ENCODE measurements around the gene CNKSR2. TPM values are rescaled to one million over a fixed set of nuclear protein-coding genes. Genes with fewer than 3 reads are reported as not detected.

Gene CNKSR2
- total and polyA plus RNA-seq, 2 experiments from 2014 or later, result 13.9 to 40.9 TPM

- no peaks in the 10 kb centered on the region for H3K9me2 ChIP-seq (ENCODE audit: insufficient read depth)
- H3K4me1 Mint-ChIP-seq, result peaks cover 2% of the 10 kb centered on the region; the same call in 2 of the 3 replicates
- no peak overlapping the region for H3K27ac Mint-ChIP-seq
- H3K36me3 ChIP-seq (ENCODE audit: insufficient read depth), result no peaks in the 10 kb centered on the region
- H3K4me3 ChIP-seq, result no peak overlapping the region
- H3K27me3 Mint-ChIP-seq (ENCODE audit: insufficient read depth, low read depth, poor library complexity), result no peaks in the 10 kb centered on the region
- H3F3A ChIP-seq (replicated peaks; ENCODE audit: low read depth), result no peaks in the 10 kb centered on the region
- peak; percentile 58 for ATAC-seq
- no peaks in the 10 kb centered on the region for H3K79me2 ChIP-seq (replicated peaks; ENCODE audit: insufficient read depth)
- H3K4me3 Mint-ChIP-seq, result no peak overlapping the region
- DNase-seq (ENCODE audit: low spot score), result peak; percentile 7
- H2AFZ ChIP-seq, result no peak overlapping the region
- H3K27me3 ChIP-seq (ENCODE audit: insufficient read depth), result no peaks in the 10 kb centered on the region
- H3K9me3 Mint-ChIP-seq, result no peaks in the 10 kb centered on the region
- TF ChIP-seq POLR2AphosphoS5 (IDR thresholded peaks at IDR 0.05; ENCODE audit: low read depth) (no peak), CREB1 (CRISPR knock-in tag; IDR thresholded peaks at IDR 0.05; ENCODE audit: low read depth) (no peak), EZH2phosphoT487 (IDR thresholded peaks at IDR 0.05; ENCODE audit: unreplicated experiment) (no peak), ZNF331 (CRISPR knock-in tag; IDR thresholded peaks at IDR 0.05; ENCODE audit: low read depth) (no peak), EZH2 (IDR thresholded peaks at IDR 0.05; ENCODE audit: low read depth, unreplicated experiment) (no peak), CTCF (conservative IDR thresholded peaks at IDR 0.05; ENCODE audit: low read depth in 2 of 2) (no peak), ZNF114 (CRISPR knock-in tag; IDR thresholded peaks at IDR 0.05) (no peak), STAT1 (IDR thresholded peaks at IDR 0.05; ENCODE audit: unreplicated experiment) (no peak), JUNB (IDR thresholded peaks at IDR 0.05; ENCODE audit: unreplicated experiment) (no peak), NANOG (IDR thresholded peaks at IDR 0.05; ENCODE audit: borderline replicate concordance) (no peak)
- TF ChIP-seq, protein P1, sequence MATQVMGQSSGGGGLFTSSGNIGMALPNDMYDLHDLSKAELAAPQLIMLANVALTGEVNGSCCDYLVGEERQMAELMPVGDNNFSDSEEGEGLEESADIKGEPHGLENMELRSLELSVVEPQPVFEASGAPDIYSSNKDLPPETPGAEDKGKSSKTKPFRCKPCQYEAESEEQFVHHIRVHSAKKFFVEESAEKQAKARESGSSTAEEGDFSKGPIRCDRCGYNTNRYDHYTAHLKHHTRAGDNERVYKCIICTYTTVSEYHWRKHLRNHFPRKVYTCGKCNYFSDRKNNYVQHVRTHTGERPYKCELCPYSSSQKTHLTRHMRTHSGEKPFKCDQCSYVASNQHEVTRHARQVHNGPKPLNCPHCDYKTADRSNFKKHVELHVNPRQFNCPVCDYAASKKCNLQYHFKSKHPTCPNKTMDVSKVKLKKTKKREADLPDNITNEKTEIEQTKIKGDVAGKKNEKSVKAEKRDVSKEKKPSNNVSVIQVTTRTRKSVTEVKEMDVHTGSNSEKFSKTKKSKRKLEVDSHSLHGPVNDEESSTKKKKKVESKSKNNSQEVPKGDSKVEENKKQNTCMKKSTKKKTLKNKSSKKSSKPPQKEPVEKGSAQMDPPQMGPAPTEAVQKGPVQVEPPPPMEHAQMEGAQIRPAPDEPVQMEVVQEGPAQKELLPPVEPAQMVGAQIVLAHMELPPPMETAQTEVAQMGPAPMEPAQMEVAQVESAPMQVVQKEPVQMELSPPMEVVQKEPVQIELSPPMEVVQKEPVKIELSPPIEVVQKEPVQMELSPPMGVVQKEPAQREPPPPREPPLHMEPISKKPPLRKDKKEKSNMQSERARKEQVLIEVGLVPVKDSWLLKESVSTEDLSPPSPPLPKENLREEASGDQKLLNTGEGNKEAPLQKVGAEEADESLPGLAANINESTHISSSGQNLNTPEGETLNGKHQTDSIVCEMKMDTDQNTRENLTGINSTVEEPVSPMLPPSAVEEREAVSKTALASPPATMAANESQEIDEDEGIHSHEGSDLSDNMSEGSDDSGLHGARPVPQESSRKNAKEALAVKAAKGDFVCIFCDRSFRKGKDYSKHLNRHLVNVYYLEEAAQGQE (IDR thresholded peaks at IDR 0.05; ENCODE audit: unreplicated experiment), result no peak
- TF ChIP-seq, protein P2, sequence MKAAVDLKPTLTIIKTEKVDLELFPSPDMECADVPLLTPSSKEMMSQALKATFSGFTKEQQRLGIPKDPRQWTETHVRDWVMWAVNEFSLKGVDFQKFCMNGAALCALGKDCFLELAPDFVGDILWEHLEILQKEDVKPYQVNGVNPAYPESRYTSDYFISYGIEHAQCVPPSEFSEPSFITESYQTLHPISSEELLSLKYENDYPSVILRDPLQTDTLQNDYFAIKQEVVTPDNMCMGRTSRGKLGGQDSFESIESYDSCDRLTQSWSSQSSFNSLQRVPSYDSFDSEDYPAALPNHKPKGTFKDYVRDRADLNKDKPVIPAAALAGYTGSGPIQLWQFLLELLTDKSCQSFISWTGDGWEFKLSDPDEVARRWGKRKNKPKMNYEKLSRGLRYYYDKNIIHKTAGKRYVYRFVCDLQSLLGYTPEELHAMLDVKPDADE (IDR thresholded peaks at IDR 0.05), result no peak
- TF ChIP-seq, protein P3, sequence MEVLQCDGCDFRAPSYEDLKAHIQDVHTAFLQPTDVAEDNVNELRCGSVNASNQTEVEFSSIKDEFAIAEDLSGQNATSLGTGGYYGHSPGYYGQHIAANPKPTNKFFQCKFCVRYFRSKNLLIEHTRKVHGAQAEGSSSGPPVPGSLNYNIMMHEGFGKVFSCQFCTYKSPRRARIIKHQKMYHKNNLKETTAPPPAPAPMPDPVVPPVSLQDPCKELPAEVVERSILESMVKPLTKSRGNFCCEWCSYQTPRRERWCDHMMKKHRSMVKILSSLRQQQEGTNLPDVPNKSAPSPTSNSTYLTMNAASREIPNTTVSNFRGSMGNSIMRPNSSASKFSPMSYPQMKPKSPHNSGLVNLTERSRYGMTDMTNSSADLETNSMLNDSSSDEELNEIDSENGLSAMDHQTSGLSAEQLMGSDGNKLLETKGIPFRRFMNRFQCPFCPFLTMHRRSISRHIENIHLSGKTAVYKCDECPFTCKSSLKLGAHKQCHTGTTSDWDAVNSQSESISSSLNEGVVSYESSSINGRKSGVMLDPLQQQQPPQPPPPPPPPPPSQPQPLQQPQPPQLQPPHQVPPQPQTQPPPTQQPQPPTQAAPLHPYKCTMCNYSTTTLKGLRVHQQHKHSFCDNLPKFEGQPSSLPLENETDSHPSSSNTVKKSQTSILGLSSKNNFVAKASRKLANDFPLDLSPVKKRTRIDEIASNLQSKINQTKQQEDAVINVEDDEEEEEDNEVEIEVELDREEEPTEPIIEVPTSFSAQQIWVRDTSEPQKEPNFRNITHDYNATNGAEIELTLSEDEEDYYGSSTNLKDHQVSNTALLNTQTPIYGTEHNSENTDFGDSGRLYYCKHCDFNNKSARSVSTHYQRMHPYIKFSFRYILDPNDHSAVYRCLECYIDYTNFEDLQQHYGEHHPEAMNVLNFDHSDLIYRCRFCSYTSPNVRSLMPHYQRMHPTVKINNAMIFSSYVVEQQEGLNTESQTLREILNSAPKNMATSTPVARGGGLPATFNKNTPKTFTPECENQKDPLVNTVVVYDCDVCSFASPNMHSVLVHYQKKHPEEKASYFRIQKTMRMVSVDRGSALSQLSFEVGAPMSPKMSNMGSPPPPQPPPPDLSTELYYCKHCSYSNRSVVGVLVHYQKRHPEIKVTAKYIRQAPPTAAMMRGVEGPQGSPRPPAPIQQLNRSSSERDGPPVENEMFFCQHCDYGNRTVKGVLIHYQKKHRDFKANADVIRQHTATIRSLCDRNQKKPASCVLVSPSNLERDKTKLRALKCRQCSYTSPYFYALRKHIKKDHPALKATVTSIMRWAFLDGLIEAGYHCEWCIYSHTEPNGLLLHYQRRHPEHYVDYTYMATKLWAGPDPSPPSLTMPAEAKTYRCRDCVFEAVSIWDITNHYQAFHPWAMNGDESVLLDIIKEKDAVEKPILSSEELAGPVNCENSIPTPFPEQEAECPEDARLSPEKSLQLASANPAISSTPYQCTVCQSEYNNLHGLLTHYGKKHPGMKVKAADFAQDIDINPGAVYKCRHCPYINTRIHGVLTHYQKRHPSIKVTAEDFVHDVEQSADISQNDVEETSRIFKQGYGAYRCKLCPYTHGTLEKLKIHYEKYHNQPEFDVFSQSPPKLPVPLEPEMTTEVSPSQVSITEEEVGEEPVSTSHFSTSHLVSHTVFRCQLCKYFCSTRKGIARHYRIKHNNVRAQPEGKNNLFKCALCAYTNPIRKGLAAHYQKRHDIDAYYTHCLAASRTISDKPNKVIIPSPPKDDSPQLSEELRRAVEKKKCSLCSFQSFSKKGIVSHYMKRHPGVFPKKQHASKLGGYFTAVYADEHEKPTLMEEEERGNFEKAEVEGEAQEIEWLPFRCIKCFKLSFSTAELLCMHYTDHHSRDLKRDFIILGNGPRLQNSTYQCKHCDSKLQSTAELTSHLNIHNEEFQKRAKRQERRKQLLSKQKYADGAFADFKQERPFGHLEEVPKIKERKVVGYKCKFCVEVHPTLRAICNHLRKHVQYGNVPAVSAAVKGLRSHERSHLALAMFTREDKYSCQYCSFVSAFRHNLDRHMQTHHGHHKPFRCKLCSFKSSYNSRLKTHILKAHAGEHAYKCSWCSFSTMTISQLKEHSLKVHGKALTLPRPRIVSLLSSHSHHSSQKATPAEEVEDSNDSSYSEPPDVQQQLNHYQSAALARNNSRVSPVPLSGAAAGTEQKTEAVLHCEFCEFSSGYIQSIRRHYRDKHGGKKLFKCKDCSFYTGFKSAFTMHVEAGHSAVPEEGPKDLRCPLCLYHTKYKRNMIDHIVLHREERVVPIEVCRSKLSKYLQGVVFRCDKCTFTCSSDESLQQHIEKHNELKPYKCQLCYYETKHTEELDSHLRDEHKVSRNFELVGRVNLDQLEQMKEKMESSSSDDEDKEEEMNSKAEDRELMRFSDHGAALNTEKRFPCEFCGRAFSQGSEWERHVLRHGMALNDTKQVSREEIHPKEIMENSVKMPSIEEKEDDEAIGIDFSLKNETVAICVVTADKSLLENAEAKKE (CRISPR knock-in tag; IDR thresholded peaks at IDR 0.05), result no peak
- no peaks in the 10 kb centered on the region for H3K36me3 Mint-ChIP-seq (ENCODE audit: low read depth)
- H3K4me1 ChIP-seq (ENCODE audit: insufficient read depth), result peaks cover 6% of the 10 kb centered on the region; the same call in 1 of the 2 replicates
- no peak overlapping the region for H3K27ac ChIP-seq (ENCODE audit: low read depth)
- no peak overlapping the region for H3K4me2 ChIP-seq
- no peaks in the 10 kb centered on the region for H4K20me1 ChIP-seq (replicated peaks; ENCODE audit: insufficient read depth)
Observed at GRCh38 chrX:21639775-21640174, 265.6 kb downstream of the CNKSR2 start.
